GM19025 (cell line): ENCODE data around the gene INPP1.
"Not testable (repeated sequence)": the region's sequence is repeated elsewhere in the genome, so short reads cannot be mapped to it uniquely, and the experiment has no call there.

Experiments
- ATAC-seq: cut with Tn5 transposase; IDR thresholded peaks from one replicate; pipeline ENCODE4 v1.9.1; 2021; ENCODE audit warnings: mild to moderate bottlenecking, low read depth, moderate library complexity; ENCODE audit not compliant: unreplicated experiment

The INPP1 gene

GRCh38 chr2:190343536-190344275, at the start of gene INPP1:
TSS of gene INPP1 (plus strand) at chr2:190343589. CDS start at chr2:190360103, 16,514 bp downstream.
- ATAC-seq = peak; percentile 64

- ATAC-seq = not testable (repeated sequence)
Measured at GRCh38 chr2:190297880-190298279, 45.5 kb upstream of the INPP1 start.

- ATAC-seq = no peak
Measured at GRCh38 chr2:190301032-190301431, 42.4 kb upstream of the INPP1 start.

- ATAC-seq = no peak
Measured at GRCh38 chr2:190302052-190302451, 41.3 kb upstream of the INPP1 start.

GRCh38 chr2:190303647-190304046, 39.7 kb upstream of the INPP1 start:
- ATAC-seq = no peak

- ATAC-seq = peak; percentile 58
Measured at GRCh38 chr2:190304404-190304803, 39.0 kb upstream of the INPP1 start.

- ATAC-seq = no peak
Measured at GRCh38 chr2:190308031-190308430, 35.4 kb upstream of the INPP1 start.

- no peak for ATAC-seq
Measured at GRCh38 chr2:190311893-190312634, 31.3 kb upstream of the INPP1 start.

- not testable (repeated sequence) for ATAC-seq
Measured at GRCh38 chr2:190312635-190313025, 30.8 kb upstream of the INPP1 start.

GRCh38 chr2:190313880-190314279, 29.5 kb upstream of the INPP1 start:
- no peak for ATAC-seq

- no peak for ATAC-seq
Measured at GRCh38 chr2:190315273-190315672, 28.1 kb upstream of the INPP1 start.

GRCh38 chr2:190318514-190318913, 24.9 kb upstream of the INPP1 start:
- ATAC-seq = no peak

- ATAC-seq = peak; percentile 11
Measured at GRCh38 chr2:190318931-190319554, 24.3 kb upstream of the INPP1 start.

- peak; percentile 94 for ATAC-seq
Measured at GRCh38 chr2:190319555-190320498, 23.6 kb upstream of the INPP1 start, which contains the start of gene HIBCH. TSS of gene HIBCH (minus strand) at chr2:190319826. CDS start at chr2:190319750, 76 bp downstream.

GRCh38 chr2:190320696-190321095, 22.7 kb upstream of the INPP1 start:
- ATAC-seq = no peak

- ATAC-seq = no peak
Measured at GRCh38 chr2:190323406-190323805, 20.0 kb upstream of the INPP1 start.

GRCh38 chr2:190325588-190325987, 17.8 kb upstream of the INPP1 start:
- ATAC-seq = no peak

- ATAC-seq = no peak
Measured at GRCh38 chr2:190327867-190328572, 15.4 kb upstream of the INPP1 start.

GRCh38 chr2:190328573-190329147, 14.7 kb upstream of the INPP1 start:
- ATAC-seq = no peak
